Measurements from ENCODE around the gene IGLON5. TPM values are rescaled to one million over a fixed set of nuclear protein-coding genes. Genes with fewer than 3 reads are reported as not detected.

The IGLON5 gene
- total and polyA plus RNA-seq, 2 experiments from 2014 or later = 5.0 to 29.1 TPM

DNA sequence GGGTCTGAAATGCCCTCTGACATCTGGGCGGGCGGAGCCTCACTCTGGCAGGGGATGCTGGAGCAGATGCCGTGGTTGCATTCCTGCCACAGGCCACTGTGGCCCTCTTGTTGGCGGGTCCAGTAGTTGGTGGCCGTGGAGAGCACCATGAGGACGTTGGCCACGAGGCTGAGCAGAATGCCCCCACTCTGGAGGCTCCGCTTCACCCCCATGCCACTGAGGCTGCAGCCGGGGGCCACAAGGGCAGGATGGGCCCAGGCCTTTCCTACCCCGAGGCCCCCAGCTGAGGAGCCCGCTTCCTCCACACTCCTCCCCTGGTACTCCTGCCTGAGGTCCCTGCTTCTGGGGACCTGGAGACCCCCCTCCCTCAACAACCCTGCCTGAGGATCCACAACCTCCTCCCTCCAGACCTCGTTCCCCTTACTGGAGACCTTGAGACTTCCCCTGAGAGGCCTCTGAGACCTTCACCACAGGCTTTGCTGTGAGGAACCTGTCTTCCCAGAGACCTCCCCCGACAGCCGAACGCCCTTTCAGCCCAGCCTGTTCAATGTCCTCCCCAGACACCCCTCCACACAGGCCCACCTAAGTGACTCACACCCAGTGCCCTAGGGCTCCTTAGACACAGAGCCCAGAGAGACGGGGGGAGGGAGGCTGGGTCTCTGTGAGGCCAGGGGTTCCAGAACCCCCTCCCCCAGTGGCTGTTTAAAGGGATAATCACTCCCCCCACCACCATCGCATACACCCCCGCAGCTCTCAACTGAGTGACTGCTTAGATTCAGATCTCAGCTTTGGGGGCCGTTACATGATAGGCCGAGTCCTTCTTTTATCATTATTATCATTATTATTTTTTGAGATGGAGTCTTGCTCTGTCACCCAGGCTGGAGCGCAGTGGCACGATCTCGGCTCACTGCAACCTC is 57.2 kb downstream of the IGLON5 start, which contains the start of gene CLDND2:
Gene CLDND2 (minus strand): TSS at position 638 of the 917 bp plus-strand sequence. CDS start 426 bp downstream, at position 212.
- ATAC-seq = peak; percentile 2; the same call in 1 of the 3 replicates
- Histone ChIP-seq H3K4me2 (peak within 1 kb of the TSS; percentile 89), H3K27me3 (ENCODE audit: insufficient read depth) (no peaks in the 10 kb centered on the region), H3K9me2 (ENCODE audit: insufficient read depth) (no peaks in the 10 kb centered on the region), H3F3A (replicated peaks; ENCODE audit: low read depth) (no peaks in the 10 kb centered on the region; the same call in 1 of the 2 replicates), H3K27ac (ENCODE audit: low read depth) (peak within 1 kb of the TSS; percentile 86), H2AFZ (peak within 1 kb of the TSS; percentile 69), H3K4me1 (ENCODE audit: insufficient read depth) (peaks cover 15% of the 10 kb centered on the region; the same call in 1 of the 2 replicates), H4K20me1 (replicated peaks; ENCODE audit: insufficient read depth) (no peaks in the 10 kb centered on the region), H3K36me3 (ENCODE audit: insufficient read depth) (no peaks in the 10 kb centered on the region), H3K79me2 (replicated peaks; ENCODE audit: insufficient read depth) (0 out of 2 replicates have a peak, but pooled peaks cover 4% of the 10 kb centered on the region), H3K4me3 (peak within 1 kb of the TSS; percentile 98)
- H3K4me3 Mint-ChIP-seq = peak within 1 kb of the TSS; percentile 99
- no peaks in the 10 kb centered on the region; the same call in 2 of the 3 replicates for H3K9me3 Mint-ChIP-seq
- no peak for TF ChIP-seq ETS1 (IDR thresholded peaks at IDR 0.05)
- TF ChIP-seq, protein P1, sequence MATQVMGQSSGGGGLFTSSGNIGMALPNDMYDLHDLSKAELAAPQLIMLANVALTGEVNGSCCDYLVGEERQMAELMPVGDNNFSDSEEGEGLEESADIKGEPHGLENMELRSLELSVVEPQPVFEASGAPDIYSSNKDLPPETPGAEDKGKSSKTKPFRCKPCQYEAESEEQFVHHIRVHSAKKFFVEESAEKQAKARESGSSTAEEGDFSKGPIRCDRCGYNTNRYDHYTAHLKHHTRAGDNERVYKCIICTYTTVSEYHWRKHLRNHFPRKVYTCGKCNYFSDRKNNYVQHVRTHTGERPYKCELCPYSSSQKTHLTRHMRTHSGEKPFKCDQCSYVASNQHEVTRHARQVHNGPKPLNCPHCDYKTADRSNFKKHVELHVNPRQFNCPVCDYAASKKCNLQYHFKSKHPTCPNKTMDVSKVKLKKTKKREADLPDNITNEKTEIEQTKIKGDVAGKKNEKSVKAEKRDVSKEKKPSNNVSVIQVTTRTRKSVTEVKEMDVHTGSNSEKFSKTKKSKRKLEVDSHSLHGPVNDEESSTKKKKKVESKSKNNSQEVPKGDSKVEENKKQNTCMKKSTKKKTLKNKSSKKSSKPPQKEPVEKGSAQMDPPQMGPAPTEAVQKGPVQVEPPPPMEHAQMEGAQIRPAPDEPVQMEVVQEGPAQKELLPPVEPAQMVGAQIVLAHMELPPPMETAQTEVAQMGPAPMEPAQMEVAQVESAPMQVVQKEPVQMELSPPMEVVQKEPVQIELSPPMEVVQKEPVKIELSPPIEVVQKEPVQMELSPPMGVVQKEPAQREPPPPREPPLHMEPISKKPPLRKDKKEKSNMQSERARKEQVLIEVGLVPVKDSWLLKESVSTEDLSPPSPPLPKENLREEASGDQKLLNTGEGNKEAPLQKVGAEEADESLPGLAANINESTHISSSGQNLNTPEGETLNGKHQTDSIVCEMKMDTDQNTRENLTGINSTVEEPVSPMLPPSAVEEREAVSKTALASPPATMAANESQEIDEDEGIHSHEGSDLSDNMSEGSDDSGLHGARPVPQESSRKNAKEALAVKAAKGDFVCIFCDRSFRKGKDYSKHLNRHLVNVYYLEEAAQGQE (IDR thresholded peaks at IDR 0.05; ENCODE audit: unreplicated experiment) = no peak
- TF ChIP-seq, protein P2, sequence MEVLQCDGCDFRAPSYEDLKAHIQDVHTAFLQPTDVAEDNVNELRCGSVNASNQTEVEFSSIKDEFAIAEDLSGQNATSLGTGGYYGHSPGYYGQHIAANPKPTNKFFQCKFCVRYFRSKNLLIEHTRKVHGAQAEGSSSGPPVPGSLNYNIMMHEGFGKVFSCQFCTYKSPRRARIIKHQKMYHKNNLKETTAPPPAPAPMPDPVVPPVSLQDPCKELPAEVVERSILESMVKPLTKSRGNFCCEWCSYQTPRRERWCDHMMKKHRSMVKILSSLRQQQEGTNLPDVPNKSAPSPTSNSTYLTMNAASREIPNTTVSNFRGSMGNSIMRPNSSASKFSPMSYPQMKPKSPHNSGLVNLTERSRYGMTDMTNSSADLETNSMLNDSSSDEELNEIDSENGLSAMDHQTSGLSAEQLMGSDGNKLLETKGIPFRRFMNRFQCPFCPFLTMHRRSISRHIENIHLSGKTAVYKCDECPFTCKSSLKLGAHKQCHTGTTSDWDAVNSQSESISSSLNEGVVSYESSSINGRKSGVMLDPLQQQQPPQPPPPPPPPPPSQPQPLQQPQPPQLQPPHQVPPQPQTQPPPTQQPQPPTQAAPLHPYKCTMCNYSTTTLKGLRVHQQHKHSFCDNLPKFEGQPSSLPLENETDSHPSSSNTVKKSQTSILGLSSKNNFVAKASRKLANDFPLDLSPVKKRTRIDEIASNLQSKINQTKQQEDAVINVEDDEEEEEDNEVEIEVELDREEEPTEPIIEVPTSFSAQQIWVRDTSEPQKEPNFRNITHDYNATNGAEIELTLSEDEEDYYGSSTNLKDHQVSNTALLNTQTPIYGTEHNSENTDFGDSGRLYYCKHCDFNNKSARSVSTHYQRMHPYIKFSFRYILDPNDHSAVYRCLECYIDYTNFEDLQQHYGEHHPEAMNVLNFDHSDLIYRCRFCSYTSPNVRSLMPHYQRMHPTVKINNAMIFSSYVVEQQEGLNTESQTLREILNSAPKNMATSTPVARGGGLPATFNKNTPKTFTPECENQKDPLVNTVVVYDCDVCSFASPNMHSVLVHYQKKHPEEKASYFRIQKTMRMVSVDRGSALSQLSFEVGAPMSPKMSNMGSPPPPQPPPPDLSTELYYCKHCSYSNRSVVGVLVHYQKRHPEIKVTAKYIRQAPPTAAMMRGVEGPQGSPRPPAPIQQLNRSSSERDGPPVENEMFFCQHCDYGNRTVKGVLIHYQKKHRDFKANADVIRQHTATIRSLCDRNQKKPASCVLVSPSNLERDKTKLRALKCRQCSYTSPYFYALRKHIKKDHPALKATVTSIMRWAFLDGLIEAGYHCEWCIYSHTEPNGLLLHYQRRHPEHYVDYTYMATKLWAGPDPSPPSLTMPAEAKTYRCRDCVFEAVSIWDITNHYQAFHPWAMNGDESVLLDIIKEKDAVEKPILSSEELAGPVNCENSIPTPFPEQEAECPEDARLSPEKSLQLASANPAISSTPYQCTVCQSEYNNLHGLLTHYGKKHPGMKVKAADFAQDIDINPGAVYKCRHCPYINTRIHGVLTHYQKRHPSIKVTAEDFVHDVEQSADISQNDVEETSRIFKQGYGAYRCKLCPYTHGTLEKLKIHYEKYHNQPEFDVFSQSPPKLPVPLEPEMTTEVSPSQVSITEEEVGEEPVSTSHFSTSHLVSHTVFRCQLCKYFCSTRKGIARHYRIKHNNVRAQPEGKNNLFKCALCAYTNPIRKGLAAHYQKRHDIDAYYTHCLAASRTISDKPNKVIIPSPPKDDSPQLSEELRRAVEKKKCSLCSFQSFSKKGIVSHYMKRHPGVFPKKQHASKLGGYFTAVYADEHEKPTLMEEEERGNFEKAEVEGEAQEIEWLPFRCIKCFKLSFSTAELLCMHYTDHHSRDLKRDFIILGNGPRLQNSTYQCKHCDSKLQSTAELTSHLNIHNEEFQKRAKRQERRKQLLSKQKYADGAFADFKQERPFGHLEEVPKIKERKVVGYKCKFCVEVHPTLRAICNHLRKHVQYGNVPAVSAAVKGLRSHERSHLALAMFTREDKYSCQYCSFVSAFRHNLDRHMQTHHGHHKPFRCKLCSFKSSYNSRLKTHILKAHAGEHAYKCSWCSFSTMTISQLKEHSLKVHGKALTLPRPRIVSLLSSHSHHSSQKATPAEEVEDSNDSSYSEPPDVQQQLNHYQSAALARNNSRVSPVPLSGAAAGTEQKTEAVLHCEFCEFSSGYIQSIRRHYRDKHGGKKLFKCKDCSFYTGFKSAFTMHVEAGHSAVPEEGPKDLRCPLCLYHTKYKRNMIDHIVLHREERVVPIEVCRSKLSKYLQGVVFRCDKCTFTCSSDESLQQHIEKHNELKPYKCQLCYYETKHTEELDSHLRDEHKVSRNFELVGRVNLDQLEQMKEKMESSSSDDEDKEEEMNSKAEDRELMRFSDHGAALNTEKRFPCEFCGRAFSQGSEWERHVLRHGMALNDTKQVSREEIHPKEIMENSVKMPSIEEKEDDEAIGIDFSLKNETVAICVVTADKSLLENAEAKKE (CRISPR knock-in tag; IDR thresholded peaks at IDR 0.05) = no peak
- no peak for TF ChIP-seq EZH2phosphoT487 (IDR thresholded peaks at IDR 0.05; ENCODE audit: unreplicated experiment)
- TF ChIP-seq CTCF (conservative IDR thresholded peaks at IDR 0.05; ENCODE audit: low read depth in 2 of 2) = no peak
- no peak for TF ChIP-seq JUNB (IDR thresholded peaks at IDR 0.05; ENCODE audit: unreplicated experiment)
- TF ChIP-seq STAT1 (IDR thresholded peaks at IDR 0.05; ENCODE audit: unreplicated experiment) = no peak
- no peak for TF ChIP-seq ZNF114 (CRISPR knock-in tag; IDR thresholded peaks at IDR 0.05)
- no peak for TF ChIP-seq ZNF331 (CRISPR knock-in tag; IDR thresholded peaks at IDR 0.05; ENCODE audit: low read depth)
- TF ChIP-seq NANOG (IDR thresholded peaks at IDR 0.05; ENCODE audit: borderline replicate concordance) = no peak
- TF ChIP-seq POLR2AphosphoS5 (IDR thresholded peaks at IDR 0.05; ENCODE audit: low read depth) = no peak
- TF ChIP-seq EZH2 (IDR thresholded peaks at IDR 0.05; ENCODE audit: low read depth, unreplicated experiment) = no peak
- TF ChIP-seq CREB1 (CRISPR knock-in tag; IDR thresholded peaks at IDR 0.05; ENCODE audit: low read depth) = no peak
- peaks cover 21% of the 10 kb centered on the region for H3K4me1 Mint-ChIP-seq
- DNase-seq (ENCODE audit: low spot score) = no peak
- peak within 1 kb of the TSS; percentile 96 for H3K27ac Mint-ChIP-seq
- peaks cover 18% of the 10 kb centered on the region for H3K27me3 Mint-ChIP-seq (ENCODE audit: insufficient read depth, low read depth, poor library complexity)
- no peaks in the 10 kb centered on the region; the same call in 2 of the 3 replicates for H3K36me3 Mint-ChIP-seq (ENCODE audit: low read depth)

Measured in GM23338 (cell line).